ENCODE measurements around the gene KRTAP16-1.

- TF ChIP-seq SP1 (IDR thresholded peaks at IDR 0.05; ENCODE audit: low read depth, low read length) (no peak), CEBPB (IDR thresholded peaks at IDR 0.05; ENCODE audit: low read depth, low read length) (no peak), CREB1 (IDR thresholded peaks at IDR 0.05) (no peak), KDM1A (IDR thresholded peaks at IDR 0.05; ENCODE audit: borderline replicate concordance, low read length) (no peak), SIN3A (conservative IDR thresholded peaks at IDR 0.05 in 1 of 2, IDR thresholded peaks at IDR 0.05 in 1 of 2; ENCODE audit: low read depth in 1 of 2, low read length in 2 of 2) (no peak), EZH2 (IDR thresholded peaks at IDR 0.05; ENCODE audit: low read depth, low read length, severe bottlenecking) (no peak)
Measured at GRCh38 chr17:41267711-41268110, 41.4 kb downstream of the KRTAP16-1 start.
